Measurements from ENCODE around the gene CLASP1. TPM values are rescaled to one million over a fixed set of nuclear protein-coding genes. Genes with fewer than 3 reads are reported as not detected.

The CLASP1 gene
- polyA plus RNA-seq, 1 donor (not counting 4 experiments of a cell fraction or from before 2014, with no cell fraction given), result 16.7 TPM

- Histone ChIP-seq H2AFZ (ENCODE audit: control insufficient read depth, low read length) (no peak overlapping the region), H3K9me1 (ENCODE audit: control insufficient read depth, extremely low read depth, insufficient read depth, low read length) (no peaks in the 10 kb centered on the region), H3K4me1 (ENCODE audit: control insufficient read depth, extremely low read depth, insufficient read depth, low read length) (no peaks in the 10 kb centered on the region), H3K27me3 (ENCODE audit: control insufficient read depth, extremely low read depth, insufficient read depth, low read length) (no peaks in the 10 kb centered on the region), H3K9ac (ENCODE audit: control insufficient read depth, extremely low read depth, insufficient read depth, low read length) (no peak overlapping the region), H3K4me3 (ENCODE audit: control insufficient read depth in 2 of 3, extremely low read depth in 1 of 3, insufficient read depth in 2 of 3, low read depth in 1 of 3, low read length in 3 of 3) (no peak overlapping the region), H4K20me1 (ENCODE audit: control insufficient read depth, extremely low read depth, insufficient read depth, low read length) (no peaks in the 10 kb centered on the region), H3K79me2 (ENCODE audit: control insufficient read depth, insufficient read depth, low read length) (peaks cover 2% of the 10 kb centered on the region), H3K27ac (ENCODE audit: control insufficient read depth, insufficient read depth, low read length) (no peak overlapping the region), H3K4me2 (ENCODE audit: control insufficient read depth, extremely low read depth, insufficient read depth, low read depth, low read length) (no peak overlapping the region), H3K9me3 (ENCODE audit: control insufficient read depth, low read depth, low read length) (no peaks in the 10 kb centered on the region), H3K36me3 (ENCODE audit: control insufficient read depth in 2 of 2, extremely low read depth in 1 of 2, insufficient read depth in 2 of 2, low read length in 2 of 2) (peaks cover 11 to 18% of the 10 kb centered on the region in 2 experiments)
- dilution Hi-C loops (cut with MboI; ENCODE audit: extremely low pct_ligation_motif_present, low sequenced_read_pairs), result no loop called here
- FAIRE-seq (no peak), DNase-seq (ENCODE audit: low read depth, low spot score) (no peak)
- TF ChIP-seq CTCF (optimal IDR thresholded peaks at IDR 0.05 in 1 of 3, IDR thresholded peaks at IDR 0.05 in 1 of 3, conservative IDR thresholded peaks at IDR 0.05 in 1 of 3; ENCODE audit: extremely low read depth in 1 of 3, insufficient read depth in 2 of 3, low read length in 3 of 3), result no peak
These were observed 231.4 kb downstream of the CLASP1 start for GRCh38 chr2:121417826-121418225.

DNA sequence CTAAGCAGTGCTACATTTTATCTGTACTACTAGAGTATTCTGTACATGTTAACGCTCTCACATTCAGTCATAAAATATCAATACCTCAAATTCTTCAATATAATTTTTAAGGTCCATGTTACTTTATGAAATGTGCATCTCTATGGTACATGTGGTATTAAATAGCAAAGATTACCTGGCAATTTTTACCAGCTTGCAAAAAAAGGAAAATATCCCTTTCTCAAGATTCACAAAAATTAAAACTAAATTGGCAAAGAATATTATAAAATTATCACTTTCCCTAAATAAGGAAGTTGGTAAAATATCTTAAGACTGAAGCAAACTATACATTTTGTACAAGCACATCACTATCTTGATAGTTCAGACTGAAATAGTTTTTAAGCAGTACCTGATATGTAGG lies 233.5 kb downstream of the CLASP1 start:
- H3K4me2 ChIP-seq (ENCODE audit: control insufficient read depth, extremely low read depth, insufficient read depth, low read depth, low read length), result no peak overlapping the region
- peaks cover 8 to 18% of the 10 kb centered on the region in 2 experiments for H3K36me3 ChIP-seq (ENCODE audit: control insufficient read depth in 2 of 2, extremely low read depth in 1 of 2, insufficient read depth in 2 of 2, low read length in 2 of 2)
- FAIRE-seq (no peak), DNase-seq (ENCODE audit: low read depth, low spot score) (no peak)
- no peak overlapping the region for H3K27ac ChIP-seq (ENCODE audit: control insufficient read depth, insufficient read depth, low read length)
- no peaks in the 10 kb centered on the region for H3K9me3 ChIP-seq (ENCODE audit: control insufficient read depth, low read depth, low read length)
- TF ChIP-seq CTCF (optimal IDR thresholded peaks at IDR 0.05 in 1 of 3, IDR thresholded peaks at IDR 0.05 in 1 of 3, conservative IDR thresholded peaks at IDR 0.05 in 1 of 3; ENCODE audit: extremely low read depth in 1 of 3, insufficient read depth in 2 of 3, low read length in 3 of 3), result no peak
- no peak for TF ChIP-seq EZH2 (IDR thresholded peaks at IDR 0.05; ENCODE audit: low read length)
- dilution Hi-C loops (cut with MboI; ENCODE audit: extremely low pct_ligation_motif_present, low sequenced_read_pairs), result no loop called here
- H3K9me1 ChIP-seq (ENCODE audit: control insufficient read depth, extremely low read depth, insufficient read depth, low read length), result no peaks in the 10 kb centered on the region
- no peaks in the 10 kb centered on the region for H3K27me3 ChIP-seq (ENCODE audit: control insufficient read depth, extremely low read depth, insufficient read depth, low read length)
- H4K20me1 ChIP-seq (ENCODE audit: control insufficient read depth, extremely low read depth, insufficient read depth, low read length), result no peaks in the 10 kb centered on the region
- no peak overlapping the region for H3K4me3 ChIP-seq (ENCODE audit: control insufficient read depth in 2 of 3, extremely low read depth in 1 of 3, insufficient read depth in 2 of 3, low read depth in 1 of 3, low read length in 3 of 3)
- peaks cover 2% of the 10 kb centered on the region for H3K79me2 ChIP-seq (ENCODE audit: control insufficient read depth, insufficient read depth, low read length)
- H3K4me1 ChIP-seq (ENCODE audit: control insufficient read depth, extremely low read depth, insufficient read depth, low read length), result no peaks in the 10 kb centered on the region
- H3K9ac ChIP-seq (ENCODE audit: control insufficient read depth, extremely low read depth, insufficient read depth, low read length), result no peak overlapping the region
- H2AFZ ChIP-seq (ENCODE audit: control insufficient read depth, low read length), result no peak overlapping the region

All from keratinocyte (primary cell).